Heart right ventricle (tissue), 16 donors: Measurements from ENCODE around the gene DPH1. TPM values are rescaled to one million over a fixed set of nuclear protein-coding genes. Genes with fewer than 3 reads are reported as not detected.
A peak's percentile ranks its signal among the peaks of the same experiment; 100 is the strongest.

Experiments
- ATAC-seq, 8 donors: fragments of 200-7000 bp; cut with Tn5 transposase; one replicate each; pipeline ENCODE4 v1.9.1; 2020; ENCODE audit warnings: mild to moderate bottlenecking in 8 of 8, moderate library complexity in 8 of 8, moderate number of reproducible peaks in 1 of 8
- DNase-seq, 2 donors: peaks; one replicate each; pipeline ENCODE4 v3.0.0-alpha.2; 2020
- H3K27ac ChIP-seq, 10 donors: fragments of 200-600 bp; sonication (generic) in 2 of 10; one replicate each; pipeline versions ENCODE4 v1.5.0 to v1.8.0; 2020 to 2022; ENCODE audit warnings: mild to moderate bottlenecking in 3 of 10
- H3K27me3 ChIP-seq, 7 donors: fragments of 200-600 bp; one replicate each; pipeline ENCODE4 v1.8.0; 2021 to 2022; ENCODE audit warnings: mild to moderate bottlenecking in 2 of 7
- H3K36me3 ChIP-seq, 9 donors: fragments of 200-600 bp; sonication (generic) in 1 of 9; one replicate each; pipeline versions ENCODE4 v1.5.0 to v1.8.0; 2020 to 2022; ENCODE audit warnings: mild to moderate bottlenecking in 2 of 9
- H3K4me1 ChIP-seq, 9 donors: fragments of 200-600 bp; sonication (generic) in 1 of 9; one replicate each; pipeline versions ENCODE4 v1.5.0 to v1.8.0; 2020 to 2022; ENCODE audit warnings: mild to moderate bottlenecking in 4 of 9
- H3K4me3 ChIP-seq, 10 donors: fragments of 200-600 bp; sonication (generic) in 2 of 10; one replicate each; pipeline versions ENCODE4 v1.5.0 to v1.8.0; 2020 to 2022; ENCODE audit warnings: mild to moderate bottlenecking in 7 of 10, moderate library complexity in 2 of 10
- H3K9me3 ChIP-seq, 11 donors: fragments of 200-600 bp in 10 of 11; sonication (generic) in 2 of 11; one replicate each; pipeline versions ENCODE4 v1.5.0 to v1.8.0; 2013 to 2022; ENCODE audit warnings: mild to moderate bottlenecking in 2 of 11, control low read depth in 1 of 11, moderate library complexity in 1 of 11
- WGBS, 2 donors: extraction: QIAGEN DNeasy Blood & Tissue Kit; methylation state at CpG; one replicate each; pipeline ENCODE4 v1.1.7; 2013; ENCODE audit warnings: inconsistent platforms in 1 of 2; 5-methylcytosine and 5-hydroxymethylcytosine counted together
- intact Hi-C, 10 donors: fragments of 100-400 bp; cut with DNase I; formaldehyde crosslinking; loops; one replicate each; pipeline versions ENCODE4 v1.11.1 to v1.14.2; 2022
- polyA plus RNA-seq, 2 donors: library from polyadenylated mRNA; stranded (reverse); fragments of 200-250 nt; gene quantifications; one replicate each; pipeline ENCODE4 v1.2.3, GENCODE V29; 2013
- total RNA-seq, 10 donors: library from RNA; stranded (reverse); fragmentation: NEBNext Ultra II Directional in 3 of 10; extraction: Animal tissue kit (Norgen Biotek cat#: 25700) in 3 of 10; gene quantifications; one replicate each; pipeline versions ENCODE4 v1.2.1 to v1.2.4, GENCODE V29; 2021 to 2023
- TF ChIP-seq, protein P1 (sequence below), 9 donors: fragments of 200-600 bp; sonication (generic) in 2 of 9; IDR thresholded peaks; one replicate each; pipeline versions ENCODE4 v1.5.0 to v1.8.0; 2021 to 2022; ENCODE audit warnings: antibody characterized with exemption in 9 of 9, mild to moderate bottlenecking in 5 of 9, moderate library complexity in 1 of 9
- donor health status: Arrhythmogenic right ventricular cardiomyopathy.
- donor health status: ischemic (EF 13 %, LVEDD 7.1; RV severe dilation, severe dysfunction).
- donor health status: healthy with polysubstance abuse.
- donor health status: DM: no; HTN: yes; CAD: no.
- donor health status: DM: no; HTN: no; CAD: no.
- donor health status: ischemic (EF 25% LVEDD 6.9; RV normal size, moderate dysfunction).
- donor health status: ischemic (EF 25% LVEDD 5.7; RV mildly dilated, moderate dysfunction).
- donor health status: healthy.
- donor health status: DM: yes; HTN: yes; CAD: no.
- donor health status: Ischemic cardiomyopathy.
- donor health status: ischemic (EF 35%, LVEDD 5.7; RV mildly dilated, moderate dysfunction).
- donor health status: nonischemic (EF 11% LVEDD 7.7; RV severe dilation, severe dysfunction).
- donor health status: DM: yes; HTN: yes; CAD: no.
- donor health status: PGD.
- donor health status: ischemic (EF 29% LVEDD 5.4; RV normal size, mild dysfunction).
- donor health status: nonischemic (EF 23%, LVEDD 6.1; RV moderate dilation, normal function).

DPH1 gene
- total and polyA plus RNA-seq, 12 donors: 19.0 to 40.0 (median 25.9) TPM

DNA sequence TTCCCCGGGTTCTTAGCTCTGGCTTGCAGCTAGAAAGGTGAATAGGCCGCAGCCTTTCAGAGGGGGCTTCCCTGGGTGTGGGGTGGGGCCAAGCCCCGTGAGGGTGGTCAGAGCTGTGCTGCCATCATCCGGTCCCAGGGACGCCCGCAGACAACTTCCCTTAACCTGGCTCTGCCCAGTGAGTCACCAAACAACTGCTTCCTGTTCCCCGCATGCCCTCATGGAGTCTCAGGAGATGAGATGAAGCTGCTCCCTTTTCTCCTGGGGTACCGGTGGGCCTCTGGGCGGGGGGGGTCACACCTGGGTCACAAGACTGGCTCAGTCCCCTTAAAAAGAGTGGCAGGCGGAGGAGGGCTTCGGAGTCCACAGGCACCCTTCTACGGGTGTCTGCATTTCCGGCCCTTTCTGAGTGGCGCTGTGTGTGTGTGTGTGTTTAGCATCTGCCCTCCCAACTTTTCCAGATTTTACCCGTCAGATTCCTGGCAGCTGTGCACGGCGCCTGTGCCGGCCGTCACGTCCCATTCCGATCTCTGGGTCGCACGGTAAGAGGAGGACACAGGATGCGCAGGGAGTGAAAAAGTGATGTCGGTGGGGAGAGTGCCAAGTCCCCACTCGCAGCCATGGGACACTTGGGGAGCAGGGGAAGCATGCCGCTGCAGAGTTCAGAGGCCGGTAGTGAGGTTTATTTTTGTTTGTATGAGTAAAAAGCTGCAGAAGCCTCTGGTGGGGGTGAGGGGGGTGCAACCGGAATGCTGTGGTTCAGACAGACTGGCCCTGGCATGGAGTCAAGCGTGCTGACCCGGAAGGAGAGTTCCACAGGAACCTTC lies 41.7 kb downstream of the DPH1 start:
- intact Hi-C loops: no loop called here
- peaks cover 50 to 98% (median 88%) of the 10 kb centered on the region in 9 donors for H3K4me1 ChIP-seq
- ATAC-seq (peak; percentile 14 to 65 (median 44)), DNase-seq (peak in 1 of 2 donors; percentile 83)
- no peaks in the 10 kb centered on the region for H3K27me3 ChIP-seq
- peak overlapping the region in 1 of 10 donors; percentile 1 for H3K4me3 ChIP-seq
- peak overlapping the region; percentile 72 to 97 (median 92) for H3K27ac ChIP-seq
- H3K9me3 ChIP-seq: no peaks in the 10 kb centered on the region
- TF ChIP-seq, protein P1, sequence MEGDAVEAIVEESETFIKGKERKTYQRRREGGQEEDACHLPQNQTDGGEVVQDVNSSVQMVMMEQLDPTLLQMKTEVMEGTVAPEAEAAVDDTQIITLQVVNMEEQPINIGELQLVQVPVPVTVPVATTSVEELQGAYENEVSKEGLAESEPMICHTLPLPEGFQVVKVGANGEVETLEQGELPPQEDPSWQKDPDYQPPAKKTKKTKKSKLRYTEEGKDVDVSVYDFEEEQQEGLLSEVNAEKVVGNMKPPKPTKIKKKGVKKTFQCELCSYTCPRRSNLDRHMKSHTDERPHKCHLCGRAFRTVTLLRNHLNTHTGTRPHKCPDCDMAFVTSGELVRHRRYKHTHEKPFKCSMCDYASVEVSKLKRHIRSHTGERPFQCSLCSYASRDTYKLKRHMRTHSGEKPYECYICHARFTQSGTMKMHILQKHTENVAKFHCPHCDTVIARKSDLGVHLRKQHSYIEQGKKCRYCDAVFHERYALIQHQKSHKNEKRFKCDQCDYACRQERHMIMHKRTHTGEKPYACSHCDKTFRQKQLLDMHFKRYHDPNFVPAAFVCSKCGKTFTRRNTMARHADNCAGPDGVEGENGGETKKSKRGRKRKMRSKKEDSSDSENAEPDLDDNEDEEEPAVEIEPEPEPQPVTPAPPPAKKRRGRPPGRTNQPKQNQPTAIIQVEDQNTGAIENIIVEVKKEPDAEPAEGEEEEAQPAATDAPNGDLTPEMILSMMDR (IDR thresholded peaks at IDR 0.05): no peak
- WGBS, 2 donors: 40 to 53% methylated on average over 31 of the region's 31 CpGs
- H3K36me3 ChIP-seq: peaks cover 0 to 63% (median 3%) of the 10 kb centered on the region in 9 donors

DNA sequence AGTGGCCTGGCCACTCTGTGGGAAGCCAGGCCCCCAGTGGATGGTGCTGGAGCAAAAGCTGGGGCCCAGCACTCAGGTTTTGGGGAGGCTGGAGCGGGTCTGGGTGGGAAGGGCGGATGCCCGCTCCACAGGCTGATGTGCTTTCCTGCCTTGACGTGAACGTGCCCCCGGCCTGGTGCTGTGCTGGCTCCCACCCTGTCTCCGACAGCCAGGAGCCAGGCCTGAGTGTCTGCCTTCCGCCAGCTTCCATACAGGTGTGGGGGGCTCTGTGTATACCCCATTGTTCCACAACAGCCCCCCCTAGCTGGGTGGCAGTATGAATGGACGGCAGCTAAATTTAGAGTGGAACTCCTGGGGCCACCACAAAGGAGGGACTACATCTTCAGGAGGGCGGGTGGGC lies 45.0 kb downstream of the DPH1 start:
- no peak for DNase-seq
- H3K27me3 ChIP-seq: no peaks in the 10 kb centered on the region
- peak overlapping the region; percentile 73 to 97 (median 92) for H3K27ac ChIP-seq
- ATAC-seq: peak in 7 of 8 donors; percentile 13 to 42 (median 25)
- H3K36me3 ChIP-seq: peaks cover 0 to 73% (median 0%) of the 10 kb centered on the region in 9 donors
- TF ChIP-seq, protein P1 (IDR thresholded peaks at IDR 0.05): no peak
- no peak overlapping the region for H3K4me3 ChIP-seq
- intact Hi-C loops: no loop called here
- WGBS, 2 donors: 59 to 60% methylated on average over 10 of the region's 10 CpGs
- H3K4me1 ChIP-seq: peaks cover 36 to 81% (median 70%) of the 10 kb centered on the region in 9 donors
- H3K9me3 ChIP-seq: no peaks in the 10 kb centered on the region

DNA sequence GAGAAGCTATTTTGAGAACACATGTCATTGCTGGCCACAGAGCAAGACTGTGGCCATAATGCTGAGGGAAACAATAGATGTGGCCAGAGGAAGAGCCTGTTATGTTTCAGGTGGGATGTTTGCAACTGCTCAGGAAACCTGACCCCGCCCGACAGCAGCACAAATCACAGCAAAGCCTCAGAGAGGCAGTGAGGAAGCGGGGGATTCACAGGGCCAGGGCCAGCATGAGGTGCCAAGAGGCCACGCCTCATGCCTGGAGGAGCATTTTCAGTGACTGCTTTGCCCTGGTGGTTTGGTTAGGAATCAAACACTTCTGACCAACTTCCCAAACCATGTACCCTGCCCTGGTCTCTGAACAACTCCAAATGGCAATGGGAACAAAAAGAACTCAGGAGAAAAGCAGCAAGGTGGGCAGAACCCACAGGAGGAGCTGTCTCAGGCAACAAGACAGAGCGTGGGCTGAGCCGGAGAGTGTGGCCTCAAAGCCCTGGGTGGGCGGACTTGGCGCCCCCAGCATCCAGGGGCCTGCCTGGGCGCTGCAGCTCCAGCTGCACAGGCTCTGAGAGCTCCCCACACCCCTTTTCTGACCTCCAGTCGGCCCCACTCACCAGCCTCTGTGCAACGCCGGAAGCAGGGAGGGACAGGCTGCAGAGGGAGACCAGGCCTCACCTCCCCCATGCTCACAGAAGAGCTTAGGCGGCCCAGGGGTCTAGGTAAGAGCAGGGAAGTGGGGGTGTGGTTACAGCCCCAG lies 45.6 kb downstream of the DPH1 start:
- WGBS, 2 donors: 50 to 52% methylated on average over 13 of the region's 13 CpGs
- ATAC-seq: peak; percentile 64 to 83 (median 72)
- TF ChIP-seq, protein P1 (IDR thresholded peaks at IDR 0.05): peak in 4 of 9 donors; percentile 11 to 28 (median 18)
- Histone ChIP-seq H3K27ac (peak overlapping the region; percentile 60 to 97 (median 92)), H3K36me3 (peaks cover 0 to 77% (median 4%) of the 10 kb centered on the region in 9 donors), H3K4me3 (no peak overlapping the region), H3K4me1 (peaks cover 35 to 75% (median 65%) of the 10 kb centered on the region in 9 donors), H3K9me3 (no peaks in the 10 kb centered on the region), H3K27me3 (no peaks in the 10 kb centered on the region)
- peak in 1 of 2 donors; percentile 58 for DNase-seq
- intact Hi-C loops: no loop called here
